GM11168 (cell line): ENCODE data around the gene UQCR10.

Experiments
- in situ Hi-C: fragments of 300-500 bp; cut with MboI; formaldehyde crosslinking; loops from one replicate; pipeline ENCODE4 v1.12.0; 2022; ENCODE audit warnings: low sequenced_read_pairs; ENCODE audit not compliant: unreplicated experiment

UQCR10 gene

GRCh38 chr22:29767171-29768051 is at the start of gene UQCR10:
UQCR10 (plus strand) TSS chr22:29767369; CDS start chr22:29767399, 30 bp downstream.
- in situ Hi-C loops = no loop called here

- in situ Hi-C loops = no loop called here
These were observed 49.4 kb upstream of the UQCR10 start for GRCh38 chr22:29717789-29718188.

DNA sequence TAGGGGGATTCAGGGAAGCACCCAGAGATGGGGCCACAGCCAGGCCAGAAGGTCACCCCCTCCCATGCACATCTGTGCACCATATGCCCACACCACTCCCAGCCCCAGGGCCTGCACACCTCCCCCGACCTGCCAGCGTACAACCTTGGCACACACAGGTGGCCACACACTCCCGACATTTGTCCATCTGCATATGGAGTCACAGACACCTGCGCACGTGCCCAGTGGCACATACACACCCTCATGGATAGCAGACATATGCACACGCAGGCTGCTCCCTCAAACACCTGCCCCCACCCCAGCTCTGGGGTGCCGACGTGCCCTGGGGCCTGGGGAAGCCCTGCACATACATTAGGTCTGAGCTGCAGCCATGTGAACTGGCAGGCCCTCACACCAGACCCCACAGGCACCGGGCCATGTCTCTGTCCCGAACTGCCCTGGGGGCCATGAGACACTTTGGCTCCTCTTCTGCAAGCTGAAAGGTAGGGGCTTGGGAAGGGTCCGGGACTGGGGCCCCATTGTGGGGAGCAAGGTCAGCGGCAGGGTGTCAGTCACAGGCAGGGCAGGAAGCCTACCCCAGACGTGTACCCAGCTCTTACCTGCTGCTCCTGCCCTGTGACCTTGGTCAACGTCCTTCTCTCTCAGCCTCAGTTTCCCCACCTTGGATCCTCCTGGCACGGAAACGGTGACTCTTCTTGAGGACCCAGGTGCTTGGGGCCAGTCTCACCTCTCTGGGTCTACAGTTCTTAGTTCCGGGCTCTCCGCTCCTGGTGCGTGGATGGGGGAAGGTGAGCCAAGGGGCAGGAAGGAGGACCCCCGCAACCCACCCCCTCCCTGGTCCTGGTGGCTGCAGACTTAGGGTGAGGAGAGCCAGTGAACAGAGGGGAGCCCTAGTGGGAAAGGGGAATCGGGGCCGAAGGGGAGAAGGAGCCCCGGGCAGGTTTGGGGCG is 47.9 kb upstream of the UQCR10 start:
- in situ Hi-C loops = no loop called here

DNA sequence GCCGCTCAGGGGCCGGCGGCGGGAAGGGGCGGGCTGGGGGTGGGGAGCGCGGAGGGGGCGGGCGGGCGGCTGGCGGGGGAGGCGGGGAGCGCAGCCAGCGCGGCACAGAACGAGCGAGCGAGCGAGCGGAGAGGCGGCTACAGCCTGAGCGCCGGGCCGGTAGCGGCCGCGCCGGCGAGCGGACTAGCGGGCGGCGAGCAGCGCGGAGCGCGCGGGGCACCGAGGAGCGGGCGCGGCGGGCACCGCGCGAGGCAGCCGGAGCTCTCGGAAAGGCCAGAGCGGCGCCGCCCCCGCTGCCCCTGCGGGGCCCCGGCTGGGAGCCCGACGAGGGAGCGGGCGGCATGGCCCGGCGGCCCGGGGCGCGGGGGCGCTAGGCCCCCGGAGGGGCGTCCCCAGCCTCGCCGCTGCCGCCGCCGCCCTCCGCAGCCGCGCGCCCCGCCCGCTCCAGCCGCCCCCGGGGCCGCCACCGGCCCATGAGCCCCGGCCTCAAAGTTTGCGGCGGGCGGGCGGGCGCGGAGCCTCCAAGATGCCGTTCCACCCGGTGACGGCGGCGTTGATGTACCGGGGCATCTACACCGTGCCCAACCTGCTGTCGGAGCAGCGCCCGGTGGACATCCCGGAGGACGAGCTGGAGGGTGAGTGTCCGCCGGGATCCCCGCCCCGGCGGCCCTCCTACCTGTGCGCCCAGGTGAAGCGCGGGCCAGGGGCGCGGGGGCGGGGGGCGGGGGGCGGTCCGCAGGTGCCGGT is 47.1 kb upstream of the UQCR10 start, which contains the start of gene CABP7:
TSS of gene CABP7 (plus strand) at position 105 of the 747 bp plus-strand sequence. CDS start at position 527, 422 bp downstream.
- in situ Hi-C loops = no loop called here

DNA sequence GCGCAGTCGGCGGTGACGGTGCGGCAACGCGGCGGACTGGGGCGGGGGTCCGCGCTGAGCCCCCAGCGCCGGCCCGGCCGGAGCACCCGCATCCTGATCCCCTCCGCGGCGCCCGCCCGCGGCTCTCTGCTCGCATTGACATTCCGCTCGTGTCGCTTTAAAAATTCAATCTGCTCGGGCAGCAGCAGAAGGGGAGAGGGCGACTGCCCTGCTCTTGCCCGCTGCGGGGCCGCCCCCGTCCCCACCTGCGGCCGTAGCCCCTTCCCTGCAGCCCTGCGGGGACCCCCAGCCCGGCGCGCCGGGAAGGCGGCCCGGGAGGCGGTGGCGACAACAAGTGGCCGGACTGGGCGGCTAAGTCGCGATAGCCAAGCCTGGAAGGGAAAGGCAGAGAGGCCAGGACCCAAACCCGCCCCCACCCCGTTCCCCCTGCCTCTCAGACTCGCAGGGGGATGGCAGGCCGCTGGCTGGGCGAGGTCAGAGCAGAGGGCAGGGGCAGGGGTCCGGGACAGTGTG is 46.3 kb upstream of the UQCR10 start:
- in situ Hi-C loops = no loop called here

DNA sequence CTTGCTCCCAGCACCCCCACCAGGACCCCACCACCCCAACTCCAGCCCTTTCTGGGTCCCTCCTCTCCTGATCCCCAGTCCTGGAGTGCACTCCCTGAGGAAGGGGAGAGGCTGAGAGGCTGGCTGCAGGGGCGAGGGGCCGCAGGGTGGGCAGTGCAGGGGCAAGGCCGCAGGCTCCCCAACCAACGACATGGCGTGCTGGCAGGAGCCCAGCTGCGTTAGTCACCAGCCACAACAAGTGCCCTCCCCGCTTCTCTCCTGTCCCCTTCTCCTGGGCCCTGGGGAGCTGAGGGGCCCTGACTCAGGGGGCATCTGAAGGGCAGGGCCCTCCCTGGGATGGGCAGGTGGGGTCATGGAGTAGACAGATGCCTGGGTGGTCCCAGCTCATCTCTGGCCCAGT is 45.0 kb upstream of the UQCR10 start:
- in situ Hi-C loops = no loop called here

DNA sequence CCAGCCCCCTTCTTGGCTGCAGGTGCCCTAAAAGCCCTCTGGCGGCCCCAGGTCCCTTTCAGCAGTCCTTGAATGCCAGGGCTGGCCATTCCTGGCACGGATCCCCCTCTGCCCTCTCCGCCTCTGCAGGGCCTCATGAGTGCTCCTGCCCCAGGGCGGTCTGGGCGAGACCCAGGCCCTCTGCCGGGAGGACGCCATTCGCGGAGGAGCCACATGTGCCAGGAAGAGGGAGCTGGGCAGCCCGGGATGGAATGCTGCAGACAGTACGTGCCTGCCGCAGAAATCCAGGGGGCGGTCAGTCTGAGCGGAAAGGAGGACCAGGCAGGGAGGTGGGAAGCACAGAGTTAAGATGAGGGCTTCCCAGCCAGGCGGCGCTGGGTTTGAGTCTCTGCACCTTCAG is 44.6 kb upstream of the UQCR10 start:
- in situ Hi-C loops = no loop called here

GRCh38 chr22:29723766-29724165 is 43.4 kb upstream of the UQCR10 start:
- in situ Hi-C loops = no loop called here

DNA sequence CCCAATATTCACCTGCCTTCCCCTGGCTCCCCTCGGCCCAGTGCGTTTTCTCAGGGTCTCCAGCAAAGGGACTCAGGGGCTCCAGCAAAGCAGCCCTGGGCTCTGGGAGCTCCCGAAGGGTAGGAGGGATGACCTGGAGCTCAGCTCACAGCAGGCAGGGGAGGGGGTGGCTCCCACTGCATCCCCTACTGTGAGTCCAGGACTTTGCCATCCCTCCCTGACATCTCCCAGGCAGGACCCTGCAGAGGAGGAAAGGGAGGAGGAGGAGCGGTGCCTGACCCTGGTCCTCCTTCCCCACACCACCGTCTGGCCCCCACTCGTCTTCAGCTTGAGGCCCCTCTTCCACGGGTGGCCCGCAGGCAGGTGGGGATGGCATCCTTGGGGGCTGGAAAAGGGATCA is 42.3 kb upstream of the UQCR10 start:
- in situ Hi-C loops = no loop called here

GRCh38 chr22:29726106-29726505 is 41.1 kb upstream of the UQCR10 start:
- in situ Hi-C loops = no loop called here

- in situ Hi-C loops = no loop called here
These were observed 40.5 kb upstream of the UQCR10 start for GRCh38 chr22:29726512-29727130.

GRCh38 chr22:29727131-29727523 is 40.0 kb upstream of the UQCR10 start:
- in situ Hi-C loops = no loop called here

- in situ Hi-C loops = no loop called here
These were observed 38.0 kb upstream of the UQCR10 start for GRCh38 chr22:29729161-29729560.

- in situ Hi-C loops = no loop called here
These were observed 35.9 kb upstream of the UQCR10 start for GRCh38 chr22:29731058-29731850.

DNA sequence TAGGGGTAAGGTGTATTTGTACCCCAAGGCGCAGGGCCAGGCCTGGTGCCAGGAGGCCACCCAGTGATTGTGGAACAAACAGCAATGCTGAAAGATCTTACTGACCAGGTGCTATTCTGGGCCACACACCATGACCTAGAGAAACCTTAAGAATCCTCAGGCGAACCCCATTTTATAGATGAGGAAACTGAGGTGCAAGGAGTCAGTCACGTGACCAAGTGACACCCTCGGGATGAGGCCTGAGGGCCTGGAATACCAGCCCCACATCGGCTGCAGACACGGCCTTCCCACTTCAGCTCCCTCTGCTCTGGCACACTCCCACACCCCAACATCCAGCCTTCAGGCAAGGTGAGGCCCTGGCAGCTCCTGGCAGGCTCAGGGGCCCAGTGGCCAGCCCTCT is 34.3 kb upstream of the UQCR10 start:
- in situ Hi-C loops = no loop called here

DNA sequence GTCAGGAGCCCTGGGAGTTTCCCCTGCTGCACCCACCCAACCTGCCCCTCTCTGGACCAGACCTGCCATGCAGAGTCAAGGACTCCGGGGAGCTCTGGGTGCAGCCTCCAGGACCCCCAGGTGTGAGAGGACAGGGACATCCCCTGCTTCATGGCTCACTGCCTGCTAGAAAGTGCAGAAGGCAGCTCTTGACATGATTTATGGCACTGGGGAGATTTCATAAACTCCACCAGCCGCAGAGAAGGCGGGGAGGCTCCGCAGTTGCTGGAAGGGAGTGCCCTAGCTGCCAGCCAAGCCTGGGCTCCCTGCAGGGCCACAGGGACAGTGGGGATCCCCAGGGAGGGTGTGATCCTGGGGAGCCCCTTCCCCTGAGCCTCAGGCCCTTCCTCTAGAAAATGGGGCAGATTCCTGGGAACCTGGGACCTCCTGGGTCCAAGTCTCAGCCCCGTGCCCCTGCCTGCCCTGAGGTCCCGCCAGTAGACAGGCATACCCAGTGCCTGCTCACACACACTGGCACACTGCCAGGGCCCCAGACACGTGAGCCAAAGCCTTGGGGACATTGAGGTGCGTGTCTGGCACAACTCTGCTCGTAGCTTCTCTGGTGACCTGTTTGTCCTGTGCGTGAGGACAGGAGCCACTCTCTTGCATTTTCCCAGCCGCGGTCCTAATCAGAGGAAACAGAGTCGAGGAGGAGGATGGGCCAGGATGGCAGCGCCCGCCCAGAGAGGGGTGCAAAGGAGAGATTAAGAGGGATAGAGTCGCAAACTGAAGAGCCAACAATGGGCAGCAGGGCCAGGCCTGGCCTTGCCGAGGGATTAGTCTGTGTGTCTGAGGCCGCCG is 33.6 kb upstream of the UQCR10 start:
- in situ Hi-C loops = no loop called here

- in situ Hi-C loops = no loop called here
These were observed 32.8 kb upstream of the UQCR10 start for GRCh38 chr22:29734406-29734805.

- in situ Hi-C loops = no loop called here
These were observed 32.3 kb upstream of the UQCR10 start for GRCh38 chr22:29734838-29735237.
